ENCODE data around the gene CDK6.
"Not testable (repeated sequence)": the region's sequence is repeated elsewhere in the genome, so short reads cannot be mapped to it uniquely, and the experiment has no call there.

Gene CDK6

GRCh38 chr7:92761391-92762097 is 74.8 kb downstream of the CDK6 start:
- DNase-seq (ENCODE audit: low spot score): no peak

- DNase-seq (ENCODE audit: low spot score): no peak
Measured at GRCh38 chr7:92758796-92759431, 77.5 kb downstream of the CDK6 start.

- DNase-seq (ENCODE audit: low spot score): not testable (repeated sequence)
Measured at GRCh38 chr7:92757311-92757910, 79.0 kb downstream of the CDK6 start.

DNA sequence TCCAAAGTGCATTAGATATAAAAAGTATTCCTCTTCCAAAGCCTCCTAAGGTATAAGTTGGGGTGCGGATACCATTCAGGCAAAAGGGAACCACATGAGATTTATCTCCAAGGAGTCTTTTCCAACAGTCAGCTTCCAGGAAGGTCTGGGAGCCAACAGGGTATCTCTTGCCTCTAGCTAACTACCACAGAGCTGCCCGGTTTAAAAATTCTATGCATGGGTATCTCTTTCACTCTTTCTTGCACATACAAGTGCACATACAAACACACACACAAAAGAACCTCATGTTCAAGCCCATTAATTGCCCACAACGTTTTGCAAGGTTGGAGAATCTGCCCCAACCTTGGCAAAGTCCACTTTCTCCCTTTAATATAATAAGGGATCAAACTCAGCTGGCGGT is 80.7 kb downstream of the CDK6 start:
- no peak for DNase-seq (ENCODE audit: low spot score)

DNA sequence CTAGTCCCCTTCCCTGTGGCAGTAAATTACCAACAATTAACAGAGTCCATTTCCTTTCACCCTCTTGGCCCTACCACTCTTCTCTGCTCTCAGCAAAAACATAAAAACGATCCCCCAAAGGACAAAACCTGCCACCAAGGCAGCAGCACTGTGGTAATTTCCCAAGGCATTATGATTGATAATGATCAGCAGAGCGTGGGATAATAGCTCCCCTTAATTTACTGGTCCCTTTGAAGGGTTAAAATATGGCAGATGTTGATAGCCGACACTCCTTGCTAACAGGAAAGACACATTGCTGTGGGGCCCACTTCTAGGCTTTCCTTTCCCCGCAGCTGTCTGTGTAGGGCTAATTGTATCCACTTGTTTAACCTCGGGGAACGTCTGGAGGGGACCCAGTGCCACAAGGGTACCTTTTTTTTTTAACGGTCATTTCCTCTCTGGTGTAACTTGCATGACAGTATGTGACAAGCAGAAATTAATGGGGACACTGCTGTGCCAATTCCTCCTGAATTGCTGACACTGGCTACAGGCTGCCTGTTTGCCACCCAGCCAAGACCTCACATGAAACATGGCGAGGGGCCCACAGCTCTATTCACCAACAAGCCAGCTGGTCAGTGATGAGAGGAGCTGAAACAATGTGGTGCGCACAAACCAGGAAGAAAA is 81.3 kb downstream of the CDK6 start:
- peak; percentile 43 for DNase-seq (ENCODE audit: low spot score)

DNA sequence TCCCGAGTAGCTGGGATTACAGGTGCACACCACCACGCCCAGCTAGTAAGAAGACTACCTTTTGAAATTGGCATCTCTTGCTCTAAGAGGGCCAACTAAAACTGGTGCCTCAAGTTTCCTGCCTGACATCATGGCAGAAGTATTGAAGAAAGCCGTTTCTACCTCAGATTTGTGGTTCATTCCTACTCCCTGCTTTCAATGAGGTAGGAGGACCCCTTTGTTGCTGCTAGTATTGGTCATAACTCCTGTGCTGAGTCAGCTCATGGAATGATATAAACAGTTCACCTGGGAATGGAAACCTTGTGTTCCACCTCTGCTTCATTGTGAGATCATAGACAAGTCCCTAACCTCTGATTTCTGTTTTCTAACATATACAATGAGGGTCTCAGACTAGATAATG is 82.8 kb downstream of the CDK6 start:
- DNase-seq (ENCODE audit: low spot score): no peak

DNA sequence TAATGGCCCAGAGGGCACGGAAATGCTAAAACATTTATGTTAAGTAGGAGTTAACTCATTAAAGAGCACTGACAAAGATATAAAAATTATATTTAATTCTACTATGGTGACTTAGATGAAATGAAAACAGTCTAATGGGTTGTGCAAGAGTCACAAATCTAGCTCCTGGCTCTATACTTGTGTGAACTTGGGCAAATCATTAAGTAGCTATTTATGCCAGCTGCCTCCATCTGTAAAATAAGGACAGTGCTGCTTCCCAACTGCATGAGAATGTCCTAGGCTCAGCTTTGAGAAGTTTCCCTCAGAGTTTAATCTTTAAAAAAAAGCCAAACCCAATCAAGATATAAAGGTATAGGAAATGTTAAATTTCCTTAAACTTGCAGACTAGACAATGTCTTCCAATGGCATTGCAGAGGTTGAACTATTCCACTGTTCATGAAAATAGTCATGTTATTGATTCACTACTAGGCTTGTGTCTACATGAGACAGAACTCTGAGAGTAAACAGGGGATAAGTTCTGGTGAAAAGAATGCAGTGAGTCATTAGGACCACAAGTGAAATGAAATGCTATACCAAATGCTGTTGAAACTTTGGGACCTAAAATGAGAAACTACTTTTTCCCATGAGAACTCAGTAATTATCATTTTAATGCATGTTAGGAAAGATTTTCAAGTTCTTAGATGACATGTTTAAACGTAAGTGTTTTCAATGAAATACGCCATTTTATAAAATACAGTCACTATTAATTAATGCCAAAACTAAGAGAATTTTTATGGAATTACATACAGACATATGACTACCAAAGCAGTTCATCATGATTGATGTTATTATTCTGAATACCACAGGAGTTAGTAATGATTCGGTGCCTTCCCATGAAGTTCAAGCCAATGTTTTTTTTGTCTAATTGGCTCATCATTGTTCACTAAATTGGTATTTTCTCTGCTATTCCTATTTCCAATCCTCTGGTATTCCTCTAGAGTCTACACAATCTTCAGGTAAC is 84.2 kb downstream of the CDK6 start:
- DNase-seq (ENCODE audit: low spot score): peak; percentile 56

GRCh38 chr7:92750946-92751345 is 85.4 kb downstream of the CDK6 start:
- no peak for DNase-seq (ENCODE audit: low spot score)

GRCh38 chr7:92750447-92750839 is 85.9 kb downstream of the CDK6 start:
- DNase-seq (ENCODE audit: low spot score): no peak

GRCh38 chr7:92749832-92750446 is 86.4 kb downstream of the CDK6 start:
- no peak for DNase-seq (ENCODE audit: low spot score)

DNA sequence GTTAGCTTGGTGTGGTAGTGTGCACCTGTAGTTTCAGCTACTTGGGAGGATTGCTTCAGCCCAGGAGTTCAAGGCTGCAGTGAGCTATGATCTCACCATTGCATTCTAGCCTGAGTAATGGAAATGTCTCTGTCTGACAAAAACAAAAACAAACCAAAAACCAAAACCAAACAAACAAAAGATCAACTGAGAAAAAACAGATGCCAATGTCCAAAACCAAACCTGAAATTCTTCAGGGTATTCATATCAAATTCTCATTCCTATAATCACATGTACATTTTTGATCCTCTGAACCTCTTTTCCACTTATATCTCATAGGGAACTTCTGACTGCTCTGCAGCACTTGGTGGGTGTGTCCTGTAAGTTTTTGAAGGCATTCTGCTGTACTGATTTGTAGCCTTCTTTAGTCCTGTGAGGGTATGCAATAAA is 87.0 kb downstream of the CDK6 start:
- no peak for DNase-seq (ENCODE audit: low spot score)

DNA sequence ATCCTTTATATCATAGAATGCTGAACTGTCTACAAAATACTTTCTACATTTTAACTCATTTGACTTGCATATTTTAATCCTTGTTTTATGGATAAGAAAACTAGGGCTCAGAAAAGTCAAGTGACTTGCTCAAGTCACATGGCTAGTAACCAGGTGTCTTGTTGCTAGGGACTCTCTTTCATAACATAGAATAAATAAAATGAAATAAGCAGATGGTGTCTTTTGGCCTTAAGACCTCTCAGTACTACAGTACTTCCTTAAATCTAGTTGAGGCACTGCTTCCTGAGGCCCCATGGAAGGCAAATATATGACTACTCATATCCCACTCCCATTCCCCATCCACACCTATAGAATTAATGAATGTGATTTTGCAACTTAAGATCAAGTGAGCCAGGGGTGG is 87.9 kb downstream of the CDK6 start:
- no peak for DNase-seq (ENCODE audit: low spot score)

GRCh38 chr7:92747041-92747835 is 89.1 kb downstream of the CDK6 start:
- DNase-seq (ENCODE audit: low spot score): no peak

- DNase-seq (ENCODE audit: low spot score): no peak
Measured at GRCh38 chr7:92745241-92745640, 91.1 kb downstream of the CDK6 start.

GRCh38 chr7:92744180-92744579 is 92.2 kb downstream of the CDK6 start:
- DNase-seq (ENCODE audit: low spot score): not testable (repeated sequence)

DNA sequence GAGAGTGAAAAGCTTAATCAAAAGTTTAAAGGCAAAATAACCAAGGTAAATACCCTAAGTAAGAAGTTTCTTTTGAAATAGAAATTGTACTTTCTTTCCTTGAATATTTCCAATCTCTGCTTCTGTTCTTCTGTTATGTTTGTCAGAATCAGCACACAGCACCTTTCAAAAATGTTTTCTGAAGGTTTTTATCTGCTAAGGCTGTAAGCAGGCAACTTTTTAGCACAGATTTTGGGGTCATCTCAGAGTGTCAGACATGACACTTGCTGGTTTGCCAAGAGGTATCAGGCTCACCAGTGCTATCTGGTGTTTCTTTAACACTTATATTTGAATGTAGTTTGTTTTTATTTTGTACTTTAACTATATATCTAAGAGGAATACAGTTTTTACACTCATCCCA is 94.2 kb downstream of the CDK6 start:
- DNase-seq (ENCODE audit: low spot score): no peak

- DNase-seq (ENCODE audit: low spot score): peak; percentile 56
Measured at GRCh38 chr7:92740700-92741126, 95.7 kb downstream of the CDK6 start.

- no peak for DNase-seq (ENCODE audit: low spot score)
Measured at GRCh38 chr7:92740134-92740533, 96.2 kb downstream of the CDK6 start.

GRCh38 chr7:92739091-92739490 is 97.3 kb downstream of the CDK6 start:
- no peak for DNase-seq (ENCODE audit: low spot score)

DNA sequence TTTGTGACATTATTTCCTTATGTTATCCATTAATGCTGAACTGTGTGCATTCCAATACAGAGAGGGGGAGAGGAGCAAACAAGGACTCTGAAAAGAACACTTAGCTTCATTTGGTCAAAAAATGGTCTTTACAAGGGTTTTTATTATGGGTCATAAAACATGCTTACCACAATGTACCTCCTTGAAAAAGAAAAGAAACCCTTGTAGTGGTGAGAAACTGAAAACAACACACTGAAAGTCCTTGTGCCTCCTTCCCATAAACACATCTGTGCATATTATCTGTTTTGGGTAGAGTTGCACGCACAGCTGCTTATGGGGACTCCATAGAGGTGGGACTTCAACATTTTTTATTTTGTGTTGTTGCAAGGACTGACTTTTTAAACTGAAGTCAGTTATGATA is 98.7 kb downstream of the CDK6 start:
- no peak for DNase-seq (ENCODE audit: low spot score)
